ENCODE data around the gene CBX5. TPM values are rescaled to one million over a fixed set of nuclear protein-coding genes. Genes with fewer than 3 reads are reported as not detected.

The CBX5 gene
- total and polyA plus RNA-seq, 9 of the 15 experiments (the other 6 are each of a cell fraction or from before 2014, with no cell fraction given), result 32.6 to 102 (median 59.2) TPM

DNA sequence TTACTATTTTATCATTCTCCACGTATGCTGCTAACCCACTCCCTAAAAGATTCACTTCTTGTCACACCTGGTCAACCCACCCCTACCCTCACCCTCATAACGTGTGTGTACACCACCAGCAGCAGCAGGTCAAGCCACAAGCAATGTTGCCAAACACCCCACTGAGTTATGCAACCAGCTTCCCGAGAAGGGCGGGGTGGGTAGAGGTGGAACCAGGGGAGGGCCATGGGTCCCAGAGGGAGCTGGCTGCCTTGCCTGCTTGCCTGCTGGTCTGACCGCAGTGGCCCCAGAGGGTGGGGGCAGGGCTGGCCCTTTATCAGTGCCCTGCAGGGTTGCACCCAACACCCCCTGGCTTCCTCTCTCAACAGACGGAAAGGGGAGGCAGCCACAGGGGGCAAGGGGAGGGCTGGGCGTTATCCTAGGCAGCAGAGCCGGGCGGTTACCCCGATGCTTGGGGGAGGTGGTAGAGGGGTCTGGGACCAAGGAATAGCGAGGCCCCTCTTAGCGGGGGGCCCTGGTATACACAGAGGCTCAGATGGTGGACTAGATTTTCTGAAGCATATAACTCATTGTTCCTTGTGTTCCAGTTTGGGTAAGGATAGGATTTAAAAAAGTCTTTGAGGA lies 24.4 kb upstream of the CBX5 start (continued):
- TF ChIP-seq, protein P1, sequence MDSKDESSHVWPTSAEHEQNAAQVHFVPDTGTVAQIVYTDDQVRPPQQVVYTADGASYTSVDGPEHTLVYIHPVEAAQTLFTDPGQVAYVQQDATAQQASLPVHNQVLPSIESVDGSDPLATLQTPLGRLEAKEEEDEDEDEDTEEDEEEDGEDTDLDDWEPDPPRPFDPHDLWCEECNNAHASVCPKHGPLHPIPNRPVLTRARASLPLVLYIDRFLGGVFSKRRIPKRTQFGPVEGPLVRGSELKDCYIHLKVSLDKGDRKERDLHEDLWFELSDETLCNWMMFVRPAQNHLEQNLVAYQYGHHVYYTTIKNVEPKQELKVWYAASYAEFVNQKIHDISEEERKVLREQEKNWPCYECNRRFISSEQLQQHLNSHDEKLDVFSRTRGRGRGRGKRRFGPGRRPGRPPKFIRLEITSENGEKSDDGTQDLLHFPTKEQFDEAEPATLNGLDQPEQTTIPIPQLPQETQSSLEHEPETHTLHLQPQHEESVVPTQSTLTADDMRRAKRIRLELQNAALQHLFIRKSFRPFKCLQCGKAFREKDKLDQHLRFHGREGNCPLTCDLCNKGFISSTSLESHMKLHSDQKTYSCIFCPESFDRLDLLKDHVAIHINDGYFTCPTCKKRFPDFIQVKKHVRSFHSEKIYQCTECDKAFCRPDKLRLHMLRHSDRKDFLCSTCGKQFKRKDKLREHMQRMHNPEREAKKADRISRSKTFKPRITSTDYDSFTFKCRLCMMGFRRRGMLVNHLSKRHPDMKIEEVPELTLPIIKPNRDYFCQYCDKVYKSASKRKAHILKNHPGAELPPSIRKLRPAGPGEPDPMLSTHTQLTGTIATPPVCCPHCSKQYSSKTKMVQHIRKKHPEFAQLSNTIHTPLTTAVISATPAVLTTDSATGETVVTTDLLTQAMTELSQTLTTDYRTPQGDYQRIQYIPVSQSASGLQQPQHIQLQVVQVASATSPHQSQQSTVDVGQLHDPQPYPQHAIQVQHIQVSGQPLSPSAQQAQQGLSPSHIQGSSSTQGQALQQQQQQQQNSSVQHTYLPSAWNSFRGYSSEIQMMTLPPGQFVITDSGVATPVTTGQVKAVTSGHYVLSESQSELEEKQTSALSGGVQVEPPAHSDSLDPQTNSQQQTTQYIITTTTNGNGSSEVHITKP (IDR thresholded peaks at IDR 0.05; ENCODE audit: partially characterized antibody), result peak; percentile 25
- TF ChIP-seq, protein P2, sequence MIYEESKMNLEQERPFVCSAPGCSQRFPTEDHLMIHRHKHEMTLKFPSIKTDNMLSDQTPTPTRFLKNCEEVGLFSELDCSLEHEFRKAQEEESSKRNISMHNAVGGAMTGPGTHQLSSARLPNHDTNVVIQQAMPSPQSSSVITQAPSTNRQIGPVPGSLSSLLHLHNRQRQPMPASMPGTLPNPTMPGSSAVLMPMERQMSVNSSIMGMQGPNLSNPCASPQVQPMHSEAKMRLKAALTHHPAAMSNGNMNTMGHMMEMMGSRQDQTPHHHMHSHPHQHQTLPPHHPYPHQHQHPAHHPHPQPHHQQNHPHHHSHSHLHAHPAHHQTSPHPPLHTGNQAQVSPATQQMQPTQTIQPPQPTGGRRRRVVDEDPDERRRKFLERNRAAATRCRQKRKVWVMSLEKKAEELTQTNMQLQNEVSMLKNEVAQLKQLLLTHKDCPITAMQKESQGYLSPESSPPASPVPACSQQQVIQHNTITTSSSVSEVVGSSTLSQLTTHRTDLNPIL (CRISPR knock-in tag; IDR thresholded peaks at IDR 0.05), result 0 out of 2 replicates have a peak, but pooled peaks have one; percentile 50
- TF ChIP-seq ZNF175 (CRISPR knock-in tag; IDR thresholded peaks at IDR 0.05; ENCODE audit: low read depth) (no peak), SRF (CRISPR knock-in tag; IDR thresholded peaks at IDR 0.05) (peak in 1 of 2 experiments; percentile 28; a peak in 1 of 4 replicates), MTF1 (CRISPR knock-in tag; IDR thresholded peaks at IDR 0.05; ENCODE audit: borderline replicate concordance) (no peak), CSDE1 (IDR thresholded peaks at IDR 0.05) (no peak), PURB (CRISPR knock-in tag; IDR thresholded peaks at IDR 0.05; ENCODE audit: low read depth) (no peak), CBFB (CRISPR knock-in tag; IDR thresholded peaks at IDR 0.05) (peak; percentile 99), GTF2F1 (IDR thresholded peaks at IDR 0.05; ENCODE audit: low read depth, low read length) (no peak), MCM5 (IDR thresholded peaks at IDR 0.05; ENCODE audit: low read depth) (no peak)
- TF ChIP-seq, protein P3, sequence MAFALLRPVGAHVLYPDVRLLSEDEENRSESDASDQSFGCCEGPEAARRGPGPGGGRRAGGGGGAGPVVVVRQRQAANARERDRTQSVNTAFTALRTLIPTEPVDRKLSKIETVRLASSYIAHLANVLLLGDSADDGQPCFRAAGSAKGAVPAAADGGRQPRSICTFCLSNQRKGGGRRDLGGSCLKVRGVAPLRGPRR (CRISPR knock-in tag; IDR thresholded peaks at IDR 0.05), result no peak
- TF ChIP-seq, protein P4, sequence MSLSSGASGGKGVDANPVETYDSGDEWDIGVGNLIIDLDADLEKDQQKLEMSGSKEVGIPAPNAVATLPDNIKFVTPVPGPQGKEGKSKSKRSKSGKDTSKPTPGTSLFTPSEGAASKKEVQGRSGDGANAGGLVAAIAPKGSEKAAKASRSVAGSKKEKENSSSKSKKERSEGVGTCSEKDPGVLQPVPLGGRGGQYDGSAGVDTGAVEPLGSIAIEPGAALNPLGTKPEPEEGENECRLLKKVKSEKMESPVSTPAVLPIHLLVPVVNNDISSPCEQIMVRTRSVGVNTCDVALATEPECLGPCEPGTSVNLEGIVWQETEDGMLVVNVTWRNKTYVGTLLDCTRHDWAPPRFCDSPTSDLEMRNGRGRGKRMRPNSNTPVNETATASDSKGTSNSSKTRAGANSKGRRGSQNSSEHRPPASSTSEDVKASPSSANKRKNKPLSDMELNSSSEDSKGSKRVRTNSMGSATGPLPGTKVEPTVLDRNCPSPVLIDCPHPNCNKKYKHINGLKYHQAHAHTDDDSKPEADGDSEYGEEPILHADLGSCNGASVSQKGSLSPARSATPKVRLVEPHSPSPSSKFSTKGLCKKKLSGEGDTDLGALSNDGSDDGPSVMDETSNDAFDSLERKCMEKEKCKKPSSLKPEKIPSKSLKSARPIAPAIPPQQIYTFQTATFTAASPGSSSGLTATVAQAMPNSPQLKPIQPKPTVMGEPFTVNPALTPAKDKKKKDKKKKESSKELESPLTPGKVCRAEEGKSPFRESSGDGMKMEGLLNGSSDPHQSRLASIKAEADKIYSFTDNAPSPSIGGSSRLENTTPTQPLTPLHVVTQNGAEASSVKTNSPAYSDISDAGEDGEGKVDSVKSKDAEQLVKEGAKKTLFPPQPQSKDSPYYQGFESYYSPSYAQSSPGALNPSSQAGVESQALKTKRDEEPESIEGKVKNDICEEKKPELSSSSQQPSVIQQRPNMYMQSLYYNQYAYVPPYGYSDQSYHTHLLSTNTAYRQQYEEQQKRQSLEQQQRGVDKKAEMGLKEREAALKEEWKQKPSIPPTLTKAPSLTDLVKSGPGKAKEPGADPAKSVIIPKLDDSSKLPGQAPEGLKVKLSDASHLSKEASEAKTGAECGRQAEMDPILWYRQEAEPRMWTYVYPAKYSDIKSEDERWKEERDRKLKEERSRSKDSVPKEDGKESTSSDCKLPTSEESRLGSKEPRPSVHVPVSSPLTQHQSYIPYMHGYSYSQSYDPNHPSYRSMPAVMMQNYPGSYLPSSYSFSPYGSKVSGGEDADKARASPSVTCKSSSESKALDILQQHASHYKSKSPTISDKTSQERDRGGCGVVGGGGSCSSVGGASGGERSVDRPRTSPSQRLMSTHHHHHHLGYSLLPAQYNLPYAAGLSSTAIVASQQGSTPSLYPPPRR (CRISPR knock-in tag; IDR thresholded peaks at IDR 0.05; ENCODE audit: borderline replicate concordance), result peak; percentile 99
- TF ChIP-seq, protein P5, sequence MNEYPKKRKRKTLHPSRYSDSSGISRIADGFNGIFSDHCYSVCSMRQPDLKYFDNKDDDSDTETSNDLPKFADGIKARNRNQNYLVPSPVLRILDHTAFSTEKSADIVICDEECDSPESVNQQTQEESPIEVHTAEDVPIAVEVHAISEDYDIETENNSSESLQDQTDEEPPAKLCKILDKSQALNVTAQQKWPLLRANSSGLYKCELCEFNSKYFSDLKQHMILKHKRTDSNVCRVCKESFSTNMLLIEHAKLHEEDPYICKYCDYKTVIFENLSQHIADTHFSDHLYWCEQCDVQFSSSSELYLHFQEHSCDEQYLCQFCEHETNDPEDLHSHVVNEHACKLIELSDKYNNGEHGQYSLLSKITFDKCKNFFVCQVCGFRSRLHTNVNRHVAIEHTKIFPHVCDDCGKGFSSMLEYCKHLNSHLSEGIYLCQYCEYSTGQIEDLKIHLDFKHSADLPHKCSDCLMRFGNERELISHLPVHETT (CRISPR knock-in tag; conservative IDR thresholded peaks at IDR 0.05 in 1 of 2, IDR thresholded peaks at IDR 0.05 in 1 of 2), result peak in 1 of 2 experiments; percentile 91; a peak in 2 of 4 replicates
